Activated naive CD8-positive, alpha-beta T cell treated with anti-CD3 and anti-CD28 coated beads, Interleukin-2, amount 10 ng/mL, durations not matched to agents 7 days and 5 days (primary cell): ENCODE data around the gene MSL3B.
A peak's percentile ranks its signal among the peaks of the same experiment; 100 is the strongest.

Experiments
- ATAC-seq: fragments of 150-1000 bp; cut with Tn5 transposase; one replicate; pipeline ENCODE4 v1.10.0; 2021; ENCODE audit warnings: low read depth, moderate library complexity
- POLR2A ChIA-PET: fragments of 350-600 bp; sonication (Branson Sonifier 250); formaldehyde crosslinking; loops from one replicate; lab custom pipeline; 2021; ENCODE audit warnings: antibody characterized with exemption; lab: Charles Lee
- DNase-seq: peaks from one replicate; pipeline ENCODE4 v3.0.0; 2021
- H3K27ac Mint-ChIP-seq: one replicate; pipeline ENCODE4 v1.8.0; 2022; ENCODE audit warnings: mild to moderate bottlenecking, mixed read lengths
- H3K27me3 Mint-ChIP-seq: one replicate; pipeline ENCODE4 v1.8.0; 2022; ENCODE audit warnings: mild to moderate bottlenecking, moderate library complexity, mixed read lengths
- H3K36me3 Mint-ChIP-seq: one replicate; pipeline ENCODE4 v1.8.0; 2021; ENCODE audit warnings: mild to moderate bottlenecking, mixed read lengths
- H3K4me1 Mint-ChIP-seq: one replicate; pipeline ENCODE4 v1.8.0; 2021; ENCODE audit warnings: mixed read lengths
- H3K4me3 Mint-ChIP-seq: one replicate; pipeline ENCODE4 v1.8.0; 2022; ENCODE audit warnings: mild to moderate bottlenecking, moderate library complexity, mixed read lengths
- H3K9me3 Mint-ChIP-seq: one replicate; pipeline ENCODE4 v1.8.0; 2021; ENCODE audit warnings: mixed read lengths

MSL3B gene

GRCh38 chr2:233836359-233836758, 31.8 kb downstream of the MSL3B start:
- H3K27me3 Mint-ChIP-seq = no peaks in the 10 kb centered on the region
- H3K4me1 Mint-ChIP-seq = peaks cover 31% of the 10 kb centered on the region
- no peak overlapping the region for H3K27ac Mint-ChIP-seq
- H3K36me3 Mint-ChIP-seq = peaks cover 52% of the 10 kb centered on the region
- no peaks in the 10 kb centered on the region for H3K9me3 Mint-ChIP-seq
- no peak for ATAC-seq
- DNase-seq = no peak
- POLR2A ChIA-PET = interaction anchor here (0.7 kb wide), 1 partner anchor 29 kb away, joined by 3 read pairs; no protein-coding TSS in a partner anchor
- no peak overlapping the region for H3K4me3 Mint-ChIP-seq

DNA sequence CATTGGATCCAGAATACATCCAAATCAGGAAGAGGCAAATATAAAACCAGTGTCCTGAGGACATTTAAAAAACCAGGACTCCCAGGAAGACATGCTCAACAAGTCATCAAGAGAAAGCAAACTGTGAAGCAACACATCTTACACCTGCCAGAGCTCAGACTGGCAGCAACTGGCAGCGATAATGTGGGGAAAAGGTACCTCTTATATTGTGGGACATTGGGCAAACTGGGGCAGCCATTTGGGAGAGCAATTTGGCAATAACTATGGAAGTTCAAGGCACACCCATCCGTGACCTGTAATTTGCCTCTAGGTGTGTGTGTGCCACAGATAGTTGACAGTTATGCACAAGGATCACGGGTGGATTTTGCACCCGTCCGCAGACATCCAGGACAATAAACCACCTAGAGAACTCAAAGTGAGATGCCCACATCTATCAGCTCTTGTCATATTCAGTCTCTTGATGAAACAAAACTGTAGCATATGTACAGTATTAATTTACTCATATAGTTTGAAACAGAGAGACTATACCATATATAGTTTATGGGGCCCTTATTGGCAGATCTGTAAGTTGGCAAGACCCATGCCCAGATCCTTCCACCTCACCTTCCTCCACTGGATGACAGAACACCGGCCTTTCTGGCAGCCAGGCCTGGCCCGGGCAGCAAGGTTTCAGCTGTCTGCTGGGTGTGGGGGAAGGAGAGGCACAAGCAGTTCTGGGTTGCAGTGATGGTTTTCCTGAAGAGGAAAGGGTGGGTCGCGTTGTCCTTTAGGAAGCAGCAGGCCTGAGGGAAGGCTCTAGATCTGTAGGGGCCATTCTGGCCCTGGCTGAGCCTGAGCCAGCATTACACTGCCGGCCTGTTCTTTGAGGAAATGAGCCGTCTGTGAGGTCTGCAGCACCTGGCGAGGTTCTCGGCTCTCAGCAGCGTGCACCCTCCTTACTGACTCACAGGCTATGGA, 32.7 kb downstream of the MSL3B start:
- Mint-ChIP-seq H3K27me3 (no peaks in the 10 kb centered on the region), H3K27ac (no peak overlapping the region), H3K4me3 (no peak overlapping the region), H3K4me1 (peaks cover 23% of the 10 kb centered on the region), H3K9me3 (no peaks in the 10 kb centered on the region), H3K36me3 (peaks cover 45% of the 10 kb centered on the region)
- no peak for ATAC-seq
- DNase-seq = peak; percentile 19
- POLR2A ChIA-PET = no interaction called here

- POLR2A ChIA-PET = interaction anchor here (0.7 kb wide), 1 partner anchor 20 kb away, joined by 3 read pairs; no protein-coding TSS in a partner anchor
- peaks cover 8% of the 10 kb centered on the region for H3K4me1 Mint-ChIP-seq
- no peaks in the 10 kb centered on the region for H3K27me3 Mint-ChIP-seq
- no peak overlapping the region for H3K27ac Mint-ChIP-seq
- no peak overlapping the region for H3K4me3 Mint-ChIP-seq
- DNase-seq (peak; percentile 20), ATAC-seq (no peak)
- H3K9me3 Mint-ChIP-seq = no peaks in the 10 kb centered on the region
- peaks cover 24% of the 10 kb centered on the region for H3K36me3 Mint-ChIP-seq
Observed at GRCh38 chr2:233833345-233833744, 34.8 kb downstream of the MSL3B start.

DNA sequence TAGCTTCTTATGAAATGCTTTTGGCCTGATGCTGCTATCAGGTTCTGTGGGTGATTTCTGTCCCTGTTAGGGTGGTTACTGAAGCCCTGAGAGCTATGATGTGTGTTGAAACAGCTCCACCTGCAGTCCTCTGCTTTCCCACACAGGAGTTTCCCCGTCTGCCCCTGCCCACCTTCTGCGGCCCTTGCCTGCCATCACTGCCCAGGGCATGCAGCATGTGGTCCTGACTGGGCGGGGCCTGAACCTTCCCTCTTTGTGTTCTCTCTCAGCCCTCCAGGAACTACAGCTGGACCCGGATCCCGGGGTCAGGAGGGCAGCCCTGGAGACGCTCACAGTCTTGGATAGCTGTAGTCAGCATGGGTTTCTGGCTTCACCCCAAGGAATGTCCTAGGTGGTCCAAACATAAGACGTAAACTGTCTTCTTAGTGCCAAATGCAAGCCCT, 35.3 kb downstream of the MSL3B start:
- peak; percentile 29 for DNase-seq

DNA sequence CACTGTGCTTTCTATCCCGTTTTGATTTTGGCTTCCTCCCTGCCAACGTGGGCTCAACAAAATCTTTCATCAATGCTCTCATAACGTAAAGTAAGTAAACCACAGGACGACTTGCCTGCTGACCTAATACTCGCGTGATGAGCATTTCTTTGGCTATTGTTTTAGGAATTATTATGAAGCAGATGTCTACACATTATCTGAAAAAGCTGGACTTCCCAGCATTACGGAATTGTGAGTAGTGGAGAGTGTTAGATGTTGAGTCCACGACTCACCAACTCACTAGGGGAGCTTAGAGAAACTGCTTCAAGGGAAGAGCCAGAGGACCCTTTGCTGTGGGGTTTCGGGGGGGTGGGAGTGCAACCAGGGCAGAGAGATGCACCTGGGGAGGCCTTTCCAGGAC, 35.8 kb downstream of the MSL3B start:
- Mint-ChIP-seq H3K27ac (no peak overlapping the region), H3K27me3 (no peaks in the 10 kb centered on the region), H3K9me3 (no peaks in the 10 kb centered on the region), H3K4me3 (no peak overlapping the region), H3K4me1 (peaks cover 3% of the 10 kb centered on the region), H3K36me3 (peaks cover 16% of the 10 kb centered on the region)
- no peak for ATAC-seq
- POLR2A ChIA-PET = interaction anchor here (0.6 to 0.8 kb wide), 3 partner anchors 10 to 1048 kb away, joined by 3 to 6 read pairs (median 3); no protein-coding TSS in a partner anchor
- no peak for DNase-seq

More for the DNA sequence above, 35.3 kb downstream of the MSL3B start:
- no peaks in the 10 kb centered on the region for H3K9me3 Mint-ChIP-seq
- ATAC-seq = peak; percentile 26
- peaks cover 20% of the 10 kb centered on the region for H3K36me3 Mint-ChIP-seq
- peaks cover 5% of the 10 kb centered on the region for H3K4me1 Mint-ChIP-seq
- no peak overlapping the region for H3K4me3 Mint-ChIP-seq
- no peaks in the 10 kb centered on the region for H3K27me3 Mint-ChIP-seq
- H3K27ac Mint-ChIP-seq = no peak overlapping the region
- POLR2A ChIA-PET = interaction anchor here (0.6 to 0.8 kb wide), 4 partner anchors 9 to 1049 kb away, joined by 3 to 6 read pairs (median 3); no protein-coding TSS in a partner anchor

GRCh38 chr2:233831861-233832260, 36.3 kb downstream of the MSL3B start:
- peaks cover 12% of the 10 kb centered on the region for H3K36me3 Mint-ChIP-seq
- no peak overlapping the region for H3K27ac Mint-ChIP-seq
- no peak overlapping the region for H3K4me3 Mint-ChIP-seq
- ATAC-seq = no peak
- H3K27me3 Mint-ChIP-seq = no peaks in the 10 kb centered on the region
- POLR2A ChIA-PET = interaction anchor here (0.8 kb wide), 1 partner anchor 11 kb away, joined by 6 read pairs; no protein-coding TSS in a partner anchor
- no peaks in the 10 kb centered on the region for H3K4me1 Mint-ChIP-seq
- no peak for DNase-seq
- no peaks in the 10 kb centered on the region for H3K9me3 Mint-ChIP-seq

- POLR2A ChIA-PET = no interaction called here
- Mint-ChIP-seq H3K36me3 (peaks cover 7% of the 10 kb centered on the region), H3K27ac (no peak overlapping the region), H3K27me3 (peaks cover 6% of the 10 kb centered on the region), H3K9me3 (no peaks in the 10 kb centered on the region), H3K4me1 (no peaks in the 10 kb centered on the region), H3K4me3 (no peak overlapping the region)
- ATAC-seq (no peak), DNase-seq (peak; percentile 29)
Observed at GRCh38 chr2:233831011-233831721, 37.0 kb downstream of the MSL3B start.

DNA sequence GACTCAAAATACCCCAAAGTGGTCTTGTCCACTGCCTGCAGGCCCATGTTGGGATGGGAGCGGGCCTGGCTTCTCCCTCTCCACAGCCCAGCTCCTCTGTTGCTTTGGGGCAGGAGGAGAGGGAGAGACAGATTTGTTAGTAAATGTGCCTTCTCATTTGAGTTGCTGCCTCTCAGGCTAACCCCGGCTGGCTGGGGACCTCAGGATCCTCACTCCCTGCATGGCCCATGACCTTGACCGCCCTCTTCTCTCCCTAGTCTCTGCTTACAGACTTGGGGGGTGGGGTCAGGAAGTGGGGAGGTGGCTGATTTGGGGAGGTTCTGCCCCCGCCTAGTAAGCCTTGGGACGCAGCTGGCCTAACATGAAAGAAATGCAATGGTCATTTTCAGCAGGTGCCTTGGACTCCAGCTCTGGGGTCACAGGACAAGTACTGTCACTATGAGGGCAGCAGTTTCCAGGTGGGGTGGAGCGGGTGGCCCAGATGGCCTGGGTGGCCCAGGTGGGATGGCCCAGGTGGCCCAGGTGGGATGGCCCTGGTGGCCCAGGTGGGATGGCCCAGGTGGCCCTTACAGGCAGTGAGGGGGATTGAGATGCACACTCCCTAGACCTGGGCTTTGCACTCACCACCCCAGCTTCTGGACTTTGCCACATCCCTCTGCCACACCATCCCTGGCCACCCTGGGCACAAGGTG, 37.9 kb downstream of the MSL3B start:
- DNase-seq (peak; percentile 23), ATAC-seq (no peak)
- Mint-ChIP-seq H3K4me1 (no peaks in the 10 kb centered on the region), H3K27me3 (peaks cover 8% of the 10 kb centered on the region), H3K4me3 (no peak overlapping the region), H3K36me3 (peaks cover 6% of the 10 kb centered on the region), H3K9me3 (no peaks in the 10 kb centered on the region), H3K27ac (no peak overlapping the region)
- POLR2A ChIA-PET = interaction anchor here (0.6 kb wide), 1 partner anchor 1818 kb away, joined by 3 read pairs; no protein-coding TSS in a partner anchor

GRCh38 chr2:233829193-233830110, 38.7 kb downstream of the MSL3B start:
- Mint-ChIP-seq H3K4me3 (no peak overlapping the region), H3K9me3 (no peaks in the 10 kb centered on the region), H3K36me3 (peaks cover 1% of the 10 kb centered on the region), H3K4me1 (no peaks in the 10 kb centered on the region), H3K27ac (no peak overlapping the region), H3K27me3 (peaks cover 10% of the 10 kb centered on the region)
- ATAC-seq (no peak), DNase-seq (no peak)
- POLR2A ChIA-PET = no interaction called here

GRCh38 chr2:233828546-233829192, 39.5 kb downstream of the MSL3B start:
- H3K4me3 Mint-ChIP-seq = no peak overlapping the region
- H3K4me1 Mint-ChIP-seq = no peaks in the 10 kb centered on the region
- ATAC-seq (no peak), DNase-seq (peak; percentile 28)
- H3K9me3 Mint-ChIP-seq = no peaks in the 10 kb centered on the region
- no peaks in the 10 kb centered on the region for H3K36me3 Mint-ChIP-seq
- POLR2A ChIA-PET = no interaction called here
- no peak overlapping the region for H3K27ac Mint-ChIP-seq
- H3K27me3 Mint-ChIP-seq = peaks cover 10% of the 10 kb centered on the region

- ATAC-seq (no peak), DNase-seq (no peak)
- H3K27me3 Mint-ChIP-seq = peaks cover 10% of the 10 kb centered on the region
- POLR2A ChIA-PET = no interaction called here
- no peaks in the 10 kb centered on the region for H3K4me1 Mint-ChIP-seq
- no peaks in the 10 kb centered on the region for H3K36me3 Mint-ChIP-seq
- H3K27ac Mint-ChIP-seq = no peak overlapping the region
- no peak overlapping the region for H3K4me3 Mint-ChIP-seq
- H3K9me3 Mint-ChIP-seq = no peaks in the 10 kb centered on the region
Observed at GRCh38 chr2:233824373-233824772, 43.8 kb downstream of the MSL3B start.

DNA sequence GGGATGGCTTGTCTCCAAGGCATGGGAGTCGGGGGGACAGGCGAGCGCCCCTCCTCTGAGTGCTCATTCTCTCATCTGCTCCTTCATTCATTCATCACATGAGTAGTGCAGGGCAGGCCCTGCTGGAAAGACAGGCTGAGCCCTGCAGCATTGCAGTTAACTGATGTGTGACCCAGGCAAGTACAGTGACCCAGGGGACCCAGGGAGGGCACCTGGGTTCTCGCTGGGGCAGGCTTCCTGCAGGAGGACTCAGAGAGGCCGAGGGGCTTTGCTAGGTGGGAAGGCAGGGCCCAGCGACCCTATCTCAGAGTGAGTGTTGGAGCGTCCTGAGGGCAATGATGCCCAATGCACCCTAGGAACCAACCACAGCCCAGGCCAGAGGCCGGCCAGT, 44.5 kb downstream of the MSL3B start:
- Mint-ChIP-seq H3K4me1 (no peaks in the 10 kb centered on the region), H3K27ac (no peak overlapping the region), H3K36me3 (no peaks in the 10 kb centered on the region), H3K27me3 (peaks cover 10% of the 10 kb centered on the region), H3K4me3 (no peak overlapping the region), H3K9me3 (no peaks in the 10 kb centered on the region)
- ATAC-seq (no peak), DNase-seq (peak; percentile 14)
- POLR2A ChIA-PET = no interaction called here
